ENCODE results near the gene CDC20B. TPM values are rescaled to one million over a fixed set of nuclear protein-coding genes. Genes with fewer than 3 reads are reported as not detected.
A peak's percentile ranks its signal among the peaks of the same experiment; 100 is the strongest.

Gene CDC20B
- total and polyA plus RNA-seq, 2 of the 8 experiments (the other 6 are each of a cell fraction or from before 2014, with no cell fraction given), result 0.06 TPM; not detected in 1

DNA sequence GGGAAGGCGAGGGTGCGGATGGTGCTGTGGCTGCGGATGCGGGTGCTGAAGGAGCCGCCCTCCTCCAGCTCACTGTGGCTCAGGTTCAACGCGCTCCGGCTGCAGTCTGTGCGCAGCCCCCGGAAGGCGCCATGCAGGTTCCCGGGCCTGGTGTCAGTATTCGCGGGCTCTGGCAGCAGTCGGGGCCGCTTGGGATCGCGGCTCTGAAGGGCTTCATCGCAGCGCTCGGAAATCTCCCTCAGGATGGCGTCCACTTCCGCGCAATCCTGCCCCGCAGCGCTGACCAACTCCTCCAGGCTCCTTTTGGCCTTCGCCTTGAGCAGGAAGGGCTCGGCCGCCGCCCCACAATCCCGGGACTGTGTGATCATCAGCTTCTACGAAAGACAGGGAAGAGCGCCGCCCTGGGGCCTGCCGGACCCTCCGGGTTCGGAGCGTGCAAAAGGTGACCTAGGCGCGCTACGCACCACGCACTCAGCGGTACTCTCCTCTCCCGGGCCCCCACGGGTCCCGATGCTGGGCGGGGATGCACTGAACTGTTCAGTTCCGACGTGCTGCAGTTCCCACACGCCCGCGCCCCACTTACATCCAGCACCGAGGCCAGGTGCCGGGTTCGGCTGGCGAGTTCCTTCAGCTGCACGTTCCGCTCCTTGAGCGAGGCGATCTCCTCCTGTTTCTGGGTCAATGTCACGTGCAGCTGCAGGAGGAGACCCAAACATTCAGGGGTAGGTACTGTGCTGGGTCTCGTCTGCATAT, 47.6 kb upstream of the CDC20B start (continued):
- TF ChIP-seq KDM4A (IDR thresholded peaks at IDR 0.05; ENCODE audit: low read depth, low read length, severe bottlenecking) (peak; percentile 81), EP300 (IDR thresholded peaks at IDR 0.05; ENCODE audit: borderline replicate concordance in 1 of 2, low read depth in 2 of 2, low read length in 2 of 2) (no peak), KDM1A (IDR thresholded peaks at IDR 0.05; ENCODE audit: borderline replicate concordance, low read length) (no peak), RNF2 (IDR thresholded peaks at IDR 0.05; ENCODE audit: borderline replicate concordance, low read depth, low read length, missing control alignments, poor library complexity, severe bottlenecking) (no peak), RBBP5 (IDR thresholded peaks at IDR 0.05; ENCODE audit: borderline replicate concordance, low read depth, low read length) (peak; percentile 84), CEBPB (IDR thresholded peaks at IDR 0.05; ENCODE audit: low read depth, low read length) (no peak), ZNF274 (IDR thresholded peaks at IDR 0.05; ENCODE audit: borderline replicate concordance, extremely low read depth, low read length) (no peak), NANOG (IDR thresholded peaks at IDR 0.05; ENCODE audit: insufficient read depth, low read depth, low read length, poor library complexity, severe bottlenecking) (no peak), MAFK (IDR thresholded peaks at IDR 0.05; ENCODE audit: low read depth, low read length) (no peak), EGR1 (IDR thresholded peaks at IDR 0.05; ENCODE audit: borderline replicate concordance, low read depth, low read length) (no peak), TAF7 (optimal IDR thresholded peaks at IDR 0.05; ENCODE audit: borderline replicate concordance, low read depth, low read length) (no peak), RAD21 (IDR thresholded peaks at IDR 0.05 in 1 of 2, conservative IDR thresholded peaks at IDR 0.05 in 1 of 2; ENCODE audit: low read depth in 2 of 2, low read length in 2 of 2) (peak; percentile 27 to 53; a peak in 3 of 4 replicates), CHD1 (IDR thresholded peaks at IDR 0.05; ENCODE audit: low read depth, low read length) (no peak), BCL11A (IDR thresholded peaks at IDR 0.05; ENCODE audit: low read depth in 2 of 2, low read length in 2 of 2) (no peak), SP2 (IDR thresholded peaks at IDR 0.05; ENCODE audit: low read length) (no peak), SP4 (IDR thresholded peaks at IDR 0.05; ENCODE audit: low read length) (no peak), GABPA (IDR thresholded peaks at IDR 0.05; ENCODE audit: borderline replicate concordance, insufficient read depth, low read length) (peak; percentile 77)
- TF ChIP-seq, protein P1, sequence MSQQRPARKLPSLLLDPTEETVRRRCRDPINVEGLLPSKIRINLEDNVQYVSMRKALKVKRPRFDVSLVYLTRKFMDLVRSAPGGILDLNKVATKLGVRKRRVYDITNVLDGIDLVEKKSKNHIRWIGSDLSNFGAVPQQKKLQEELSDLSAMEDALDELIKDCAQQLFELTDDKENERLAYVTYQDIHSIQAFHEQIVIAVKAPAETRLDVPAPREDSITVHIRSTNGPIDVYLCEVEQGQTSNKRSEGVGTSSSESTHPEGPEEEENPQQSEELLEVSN (IDR thresholded peaks at IDR 0.05), result peak; percentile 81
- TF ChIP-seq, protein P2, sequence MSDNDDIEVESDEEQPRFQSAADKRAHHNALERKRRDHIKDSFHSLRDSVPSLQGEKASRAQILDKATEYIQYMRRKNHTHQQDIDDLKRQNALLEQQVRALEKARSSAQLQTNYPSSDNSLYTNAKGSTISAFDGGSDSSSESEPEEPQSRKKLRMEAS (IDR thresholded peaks at IDR 0.05), result peak; percentile 90
- TF ChIP-seq, protein P3, sequence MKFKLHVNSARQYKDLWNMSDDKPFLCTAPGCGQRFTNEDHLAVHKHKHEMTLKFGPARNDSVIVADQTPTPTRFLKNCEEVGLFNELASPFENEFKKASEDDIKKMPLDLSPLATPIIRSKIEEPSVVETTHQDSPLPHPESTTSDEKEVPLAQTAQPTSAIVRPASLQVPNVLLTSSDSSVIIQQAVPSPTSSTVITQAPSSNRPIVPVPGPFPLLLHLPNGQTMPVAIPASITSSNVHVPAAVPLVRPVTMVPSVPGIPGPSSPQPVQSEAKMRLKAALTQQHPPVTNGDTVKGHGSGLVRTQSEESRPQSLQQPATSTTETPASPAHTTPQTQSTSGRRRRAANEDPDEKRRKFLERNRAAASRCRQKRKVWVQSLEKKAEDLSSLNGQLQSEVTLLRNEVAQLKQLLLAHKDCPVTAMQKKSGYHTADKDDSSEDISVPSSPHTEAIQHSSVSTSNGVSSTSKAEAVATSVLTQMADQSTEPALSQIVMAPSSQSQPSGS (IDR thresholded peaks at IDR 0.05; ENCODE audit: low read length), result no peak

Measured in H1 (cell line).